CD4-positive, alpha-beta T cell treated with Interleukin-10 for 1 hour (primary cell): ENCODE measurements around the gene TPM1.

Source experiments
- DNase-seq: peaks from one replicate; pipeline ENCODE4 v3.0.0-alpha.2; 2020

The TPM1 gene

GRCh38 chr15:63018639-63019038 is 23.9 kb upstream of the TPM1 start:
- no peak for DNase-seq

DNA sequence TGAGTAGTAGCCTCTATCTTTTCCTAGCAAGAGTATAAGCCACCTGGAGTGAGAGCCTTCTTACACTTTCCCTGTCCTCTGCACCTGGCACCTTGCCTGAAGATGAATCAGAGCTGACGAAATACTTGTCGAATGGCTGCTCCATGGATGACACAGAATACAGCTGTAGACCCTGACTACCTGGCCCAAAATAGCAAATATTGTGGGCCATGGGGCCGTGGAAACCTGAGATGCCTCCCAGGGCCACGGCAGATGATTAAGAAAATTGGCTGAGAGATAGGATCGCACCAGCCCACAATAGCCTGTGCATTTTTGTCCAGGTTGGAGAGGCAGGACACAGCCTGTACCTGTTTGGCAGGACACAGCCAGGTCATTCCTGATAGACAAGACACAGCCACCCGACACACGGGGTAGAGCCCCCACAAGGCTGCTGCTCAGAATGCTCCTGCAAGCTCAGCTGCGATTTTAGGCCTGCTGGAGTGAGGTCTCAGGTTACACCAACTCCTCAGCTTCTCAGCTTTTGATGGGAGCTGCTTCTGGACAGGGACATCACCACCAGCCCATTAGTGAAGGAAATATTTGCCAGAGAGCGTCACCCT is 22.9 kb upstream of the TPM1 start:
- DNase-seq = no peak

DNA sequence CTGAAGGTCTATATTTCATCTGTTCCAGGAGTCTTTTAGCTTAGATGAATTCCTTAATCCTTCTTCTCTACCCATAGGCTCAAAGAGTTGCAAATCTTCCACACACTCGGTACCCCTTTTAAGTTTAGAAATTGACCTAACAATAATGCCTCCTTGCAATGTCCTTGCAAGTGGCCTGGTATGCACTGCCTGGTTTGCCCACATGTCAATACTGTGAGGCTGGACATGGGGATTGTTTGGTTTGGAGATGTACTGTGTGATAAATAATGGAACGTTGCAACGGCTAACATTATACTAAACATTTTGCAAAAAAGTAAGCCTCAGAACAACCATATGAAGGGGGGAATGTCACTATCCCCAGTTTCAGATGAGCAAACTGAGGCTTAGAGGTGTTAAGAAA is 22.4 kb upstream of the TPM1 start:
- no peak for DNase-seq

DNA sequence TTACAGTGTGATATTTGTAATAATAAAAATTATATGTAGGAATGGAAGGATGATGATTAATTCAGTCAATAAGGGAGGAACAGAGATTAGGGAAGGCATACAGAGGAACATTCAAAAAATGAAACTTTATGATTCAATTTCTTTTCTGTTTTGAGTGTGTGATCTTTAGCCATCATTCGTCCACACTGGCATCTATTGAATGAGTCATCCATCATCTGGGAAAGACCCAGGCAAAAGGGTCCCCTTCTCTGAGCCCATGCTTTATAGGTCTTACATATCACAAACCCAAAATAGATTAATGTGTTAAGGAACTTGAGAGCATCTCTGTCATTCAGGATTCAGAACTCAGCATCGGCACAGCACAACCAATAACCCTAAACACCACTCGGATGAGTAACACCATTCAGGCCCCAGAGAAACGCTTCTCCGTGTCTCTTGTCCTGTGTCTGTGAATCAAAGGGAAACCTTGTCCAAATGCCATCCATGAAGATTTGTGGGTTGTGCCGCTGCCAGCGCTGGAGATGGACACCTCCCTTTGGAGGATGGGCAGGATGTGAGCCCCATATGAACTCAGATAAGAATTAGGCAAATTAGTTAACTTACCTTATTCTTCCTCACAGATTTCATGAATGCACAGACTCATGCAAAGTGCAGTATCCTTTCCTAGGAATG is 21.7 kb upstream of the TPM1 start:
- DNase-seq = no peak

- DNase-seq = no peak
Observed at GRCh38 chr15:63022181-63022580, 20.4 kb upstream of the TPM1 start.

DNA sequence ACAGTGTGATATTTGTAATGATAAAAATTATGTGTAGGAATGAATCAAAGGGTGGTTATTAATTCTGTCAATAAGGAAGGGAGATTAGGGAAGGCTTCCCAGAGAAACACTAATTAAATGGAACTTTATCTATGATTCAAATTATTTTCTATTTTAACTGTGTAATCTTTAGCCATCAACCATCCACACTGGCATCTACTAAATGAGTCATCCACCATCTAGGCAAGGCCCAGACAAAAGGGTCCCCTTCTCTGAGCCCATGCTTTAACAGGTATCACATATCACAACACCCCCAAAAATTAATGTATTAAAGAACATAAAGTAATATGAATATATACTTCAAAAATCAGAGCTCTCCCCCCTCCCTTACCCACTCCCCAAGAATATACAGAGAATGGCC is 19.9 kb upstream of the TPM1 start:
- DNase-seq = no peak

GRCh38 chr15:63023351-63023945 is 19.1 kb upstream of the TPM1 start:
- no peak for DNase-seq

- DNase-seq = no peak
Observed at GRCh38 chr15:63025460-63025859, 17.1 kb upstream of the TPM1 start.

- no peak for DNase-seq
Observed at GRCh38 chr15:63027646-63028045, 14.9 kb upstream of the TPM1 start.

DNA sequence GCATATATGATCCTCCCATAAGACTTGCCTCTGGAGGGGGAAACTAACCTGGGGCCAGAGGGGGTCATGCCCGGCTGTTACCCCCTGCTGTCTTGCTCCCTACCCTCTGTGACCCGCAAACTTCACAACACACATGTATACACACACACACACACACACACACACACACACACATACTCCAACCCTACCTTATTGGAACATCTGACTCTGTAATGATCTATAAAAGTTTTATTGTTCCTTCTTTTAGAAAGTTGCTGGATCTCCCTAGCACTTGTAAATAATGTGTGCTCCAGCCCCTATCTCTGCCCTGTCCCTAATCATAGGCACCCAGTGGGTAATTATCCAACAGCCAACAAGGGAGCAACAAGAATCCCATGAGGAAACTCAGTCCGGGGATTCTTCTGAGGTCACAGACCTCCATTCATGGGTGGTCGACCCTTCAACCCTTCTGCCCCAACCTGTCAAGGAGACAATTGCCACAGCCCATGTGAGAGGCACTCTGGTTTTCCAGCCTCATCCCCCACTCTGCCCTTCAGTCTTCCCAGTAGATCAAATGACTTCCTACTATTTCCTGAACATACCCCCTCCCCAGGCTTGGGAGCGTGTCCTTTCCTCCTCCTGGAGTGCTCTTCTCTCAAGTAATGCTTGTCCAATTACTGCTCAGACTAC is 14.0 kb upstream of the TPM1 start:
- no peak for DNase-seq

GRCh38 chr15:63029676-63030075 is 12.9 kb upstream of the TPM1 start:
- no peak for DNase-seq

GRCh38 chr15:63030101-63030551 is 12.4 kb upstream of the TPM1 start:
- no peak for DNase-seq

GRCh38 chr15:63034578-63034977 is 8.0 kb upstream of the TPM1 start:
- no peak for DNase-seq

- DNase-seq = no peak
Observed at GRCh38 chr15:63035253-63035652, 7.3 kb upstream of the TPM1 start.

- DNase-seq = no peak
Observed at GRCh38 chr15:63035977-63036376, 6.6 kb upstream of the TPM1 start.

DNA sequence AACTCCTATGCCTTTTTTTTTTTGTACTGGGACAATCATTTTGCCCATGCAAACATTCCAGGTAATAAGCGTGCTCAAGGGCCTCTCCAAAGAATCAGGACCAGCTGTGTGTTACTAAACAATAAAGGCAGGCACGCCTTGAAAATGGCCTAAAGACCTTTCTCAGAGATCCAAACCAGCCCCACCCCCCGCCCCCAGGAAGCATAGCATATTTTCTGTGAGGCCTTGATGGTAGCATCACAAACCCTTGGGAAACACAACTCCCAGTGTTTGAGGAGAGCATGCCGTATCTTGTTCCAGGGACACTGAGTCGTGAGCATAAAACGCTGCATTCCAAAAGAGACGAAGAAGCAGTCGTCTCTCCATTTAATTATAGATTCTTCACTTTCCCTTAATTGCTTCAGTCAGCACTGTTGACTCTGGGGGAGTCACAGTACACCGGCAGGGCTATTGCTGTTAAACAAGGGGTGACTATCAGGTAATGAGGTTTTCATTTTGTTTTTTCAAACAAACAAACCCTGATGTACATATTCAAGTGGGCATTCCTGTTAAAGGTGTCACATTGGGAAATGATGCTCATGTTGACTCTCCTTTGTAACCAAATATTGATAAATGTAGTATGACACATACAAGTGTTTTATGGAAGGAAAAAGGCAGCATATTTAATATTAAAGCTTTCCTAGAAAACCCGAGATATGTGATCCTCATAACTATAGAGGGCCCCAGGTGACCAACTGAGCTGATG is 4.4 kb upstream of the TPM1 start:
- DNase-seq = no peak

- DNase-seq = no peak
Observed at GRCh38 chr15:63038926-63039673, 3.4 kb upstream of the TPM1 start.

GRCh38 chr15:63039811-63040210 is 2.7 kb upstream of the TPM1 start:
- DNase-seq = no peak

- DNase-seq = no peak
Observed at GRCh38 chr15:63040509-63040908, 2.0 kb upstream of the TPM1 start.

DNA sequence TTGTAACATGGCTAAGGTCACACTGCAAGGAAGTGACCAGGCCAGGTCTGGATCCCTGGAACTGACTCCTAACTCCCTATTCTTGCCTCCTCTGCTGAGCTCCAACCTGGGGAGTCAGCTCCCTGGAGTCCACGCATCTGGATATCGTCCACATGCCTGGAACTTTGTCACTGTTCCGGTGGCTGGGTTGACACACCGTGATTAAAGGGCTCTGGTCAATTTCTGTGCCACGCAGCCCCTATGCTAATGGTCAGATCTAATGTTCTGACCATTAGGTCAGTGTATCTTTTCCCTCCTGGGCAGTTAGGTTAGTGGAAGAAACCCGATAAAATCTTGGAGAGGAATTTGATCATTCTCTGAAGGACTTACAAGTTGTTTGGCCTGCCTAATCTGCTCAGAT is 1.6 kb upstream of the TPM1 start:
- no peak for DNase-seq

- DNase-seq = no peak
Observed at GRCh38 chr15:63041402-63041973, 1.1 kb upstream of the TPM1 start.

DNA sequence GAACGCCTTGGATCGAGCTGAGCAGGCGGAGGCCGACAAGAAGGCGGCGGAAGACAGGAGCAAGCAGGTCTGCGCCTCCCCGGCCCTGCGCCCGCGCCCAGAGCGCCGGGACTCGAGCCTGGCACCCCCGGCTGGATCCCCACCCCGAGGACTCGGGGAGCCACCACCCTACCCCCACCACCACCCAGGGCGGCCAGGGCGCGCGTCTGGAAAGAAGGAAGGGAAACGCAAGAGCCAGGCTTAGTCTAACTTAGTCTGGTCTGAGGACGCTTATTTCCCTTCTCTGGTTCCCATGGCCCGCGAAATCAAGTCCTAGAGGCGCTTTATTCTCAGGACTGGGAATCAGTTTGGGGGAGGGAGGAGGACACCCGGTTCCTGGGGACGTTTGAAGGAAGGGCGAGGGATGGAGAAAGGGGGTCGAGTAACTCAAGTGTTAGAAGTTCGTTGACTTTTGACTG is 359 bp downstream of the TPM1 start:
- DNase-seq = no peak
